LNCaP clone FGC (cell line): ENCODE results near the gene MYMK.

ENCODE experiments used
- DNase-seq: peaks from one replicate; pipeline ENCODE4 v3.0.0-alpha.2; 2011; ENCODE audit warnings: low read depth
- H3K4me3 ChIP-seq: 2 replicates; pipeline ENCODE4 v1.5.1; 2011; ENCODE audit warnings: mild to moderate bottlenecking, low read depth, low read length, control low read depth
- CTCF ChIP-seq: IDR thresholded peaks from 2 replicates; pipeline ENCODE4 v1.5.1; 2012; ENCODE audit warnings: mild to moderate bottlenecking; ENCODE audit not compliant: control insufficient read depth, insufficient read depth; ENCODE audit errors: extremely low read depth

Gene MYMK

GRCh38 chr9:133529457-133529856 lies 4.7 kb upstream of the MYMK start:
- no peak for DNase-seq
- no peak for TF ChIP-seq CTCF

GRCh38 chr9:133528876-133529241 lies 4.1 kb upstream of the MYMK start:
- no peak for TF ChIP-seq CTCF
- no peak for DNase-seq
- no peak overlapping the region for H3K4me3 ChIP-seq

More at GRCh38 chr9:133529457-133529856, 4.7 kb upstream of the MYMK start:
- no peak overlapping the region for H3K4me3 ChIP-seq

- no peak for TF ChIP-seq CTCF
- no peak overlapping the region for H3K4me3 ChIP-seq
- DNase-seq: no peak
These were observed 3.5 kb upstream of the MYMK start for GRCh38 chr9:133528001-133528875.

- no peak for DNase-seq
- no peak overlapping the region for H3K4me3 ChIP-seq
- TF ChIP-seq CTCF: no peak
These were observed 2.7 kb upstream of the MYMK start for GRCh38 chr9:133527444-133527920.

GRCh38 chr9:133526721-133527321 lies 2.1 kb upstream of the MYMK start:
- no peak for TF ChIP-seq CTCF
- no peak overlapping the region for H3K4me3 ChIP-seq
- DNase-seq: no peak

- DNase-seq: no peak
- no peak overlapping the region for H3K4me3 ChIP-seq
- no peak for TF ChIP-seq CTCF
These were observed 918 bp upstream of the MYMK start for GRCh38 chr9:133525677-133526076.

- no peak for DNase-seq
- TF ChIP-seq CTCF: no peak
- H3K4me3 ChIP-seq: no peak overlapping the region
These were observed 613 bp downstream of the MYMK start for GRCh38 chr9:133524146-133524545.
